GM21367 (cell line): ENCODE results near the gene MEGF6.

Experiments used
- ATAC-seq: cut with Tn5 transposase; IDR thresholded peaks from one replicate; pipeline ENCODE4 v1.9.1; 2021; ENCODE audit not compliant: unreplicated experiment

MEGF6 gene

DNA sequence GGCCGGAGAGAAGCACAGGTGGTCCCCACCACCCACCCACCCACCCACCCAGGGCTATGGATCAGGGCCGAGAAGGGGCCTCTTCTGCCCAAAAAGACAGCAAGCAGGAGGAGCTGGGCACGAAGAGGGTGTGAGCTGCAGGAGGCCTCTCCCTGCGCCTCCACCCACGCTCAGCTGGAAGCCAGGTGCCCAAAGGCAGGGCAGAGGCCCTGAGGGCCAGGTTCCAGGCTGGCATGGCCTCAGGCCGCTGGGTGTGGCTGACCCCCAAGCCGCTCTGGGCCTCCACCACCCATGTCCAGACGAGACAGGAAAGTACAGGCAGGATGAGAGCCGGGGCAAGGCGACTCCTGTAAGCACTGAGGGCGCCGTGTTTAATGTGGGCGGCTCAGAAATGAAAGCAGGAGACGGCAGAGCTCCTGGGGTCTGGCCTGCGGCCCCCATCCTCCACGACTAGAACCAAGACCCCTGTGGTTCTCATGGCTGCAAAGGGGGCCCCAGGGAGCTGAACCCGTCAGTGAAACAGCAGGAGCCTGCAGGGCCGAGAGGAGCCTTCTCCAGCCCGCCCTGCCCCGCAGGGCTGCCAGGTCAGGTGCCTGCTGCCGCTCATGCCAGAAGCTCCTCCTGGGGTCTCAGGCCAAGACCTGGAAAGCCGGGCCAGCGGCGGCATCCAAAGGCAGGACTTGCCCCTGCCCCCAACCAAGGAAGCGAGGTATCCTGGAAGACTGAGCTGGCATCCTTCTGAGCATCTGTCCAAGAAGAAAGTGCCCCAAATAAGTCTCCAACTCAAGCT is 56.0 kb downstream of the MEGF6 start:
- ATAC-seq: no peak

- ATAC-seq: no peak
Measured at GRCh38 chr1:3553940-3554223, 57.4 kb downstream of the MEGF6 start.

- ATAC-seq: no peak
Measured at GRCh38 chr1:3553166-3553939, 58.0 kb downstream of the MEGF6 start.

DNA sequence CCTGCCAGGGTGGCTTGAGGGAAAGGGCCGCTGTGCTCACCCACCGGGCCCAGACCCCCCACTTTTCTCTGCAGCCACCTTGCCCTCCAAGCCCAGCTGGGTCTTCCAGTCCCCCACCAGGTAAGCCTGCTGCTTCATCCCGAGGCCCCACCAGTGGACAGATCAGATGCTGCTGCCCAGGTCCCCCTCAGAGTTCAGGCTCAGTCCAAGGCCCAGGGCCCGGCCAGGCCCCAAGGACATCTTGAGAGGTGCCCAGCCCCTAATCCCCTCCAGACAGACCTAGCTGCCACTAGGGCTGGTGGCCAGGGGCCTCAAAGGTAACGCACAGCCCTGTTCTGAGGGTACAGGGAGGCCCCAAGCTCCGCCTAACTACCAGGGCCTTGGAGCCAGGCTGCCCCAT is 58.6 kb downstream of the MEGF6 start:
- ATAC-seq: no peak

- no peak for ATAC-seq
Measured at GRCh38 chr1:3552176-3552575, 59.1 kb downstream of the MEGF6 start.

DNA sequence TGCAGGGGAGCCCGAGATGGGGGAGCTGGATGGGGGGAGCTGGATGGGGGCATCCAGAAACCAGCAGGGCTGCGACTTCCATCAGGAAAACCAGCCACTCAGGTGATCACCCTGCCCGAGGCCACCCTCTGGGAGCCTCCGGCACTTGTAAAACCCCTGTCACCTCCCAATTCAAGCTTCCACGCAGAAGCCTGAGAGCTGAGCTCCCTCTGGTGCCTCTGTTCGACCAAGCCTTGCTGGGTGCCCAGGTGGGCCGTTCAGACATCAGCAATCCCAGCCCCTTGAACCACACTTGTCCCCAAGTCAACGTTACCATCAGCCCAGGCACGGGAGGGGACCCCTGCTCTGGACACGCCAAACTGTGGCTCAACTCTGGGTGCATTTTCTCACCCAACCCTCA is 59.6 kb downstream of the MEGF6 start:
- ATAC-seq: no peak

- no peak for ATAC-seq
Measured at GRCh38 chr1:3551290-3551678, 60.0 kb downstream of the MEGF6 start.

DNA sequence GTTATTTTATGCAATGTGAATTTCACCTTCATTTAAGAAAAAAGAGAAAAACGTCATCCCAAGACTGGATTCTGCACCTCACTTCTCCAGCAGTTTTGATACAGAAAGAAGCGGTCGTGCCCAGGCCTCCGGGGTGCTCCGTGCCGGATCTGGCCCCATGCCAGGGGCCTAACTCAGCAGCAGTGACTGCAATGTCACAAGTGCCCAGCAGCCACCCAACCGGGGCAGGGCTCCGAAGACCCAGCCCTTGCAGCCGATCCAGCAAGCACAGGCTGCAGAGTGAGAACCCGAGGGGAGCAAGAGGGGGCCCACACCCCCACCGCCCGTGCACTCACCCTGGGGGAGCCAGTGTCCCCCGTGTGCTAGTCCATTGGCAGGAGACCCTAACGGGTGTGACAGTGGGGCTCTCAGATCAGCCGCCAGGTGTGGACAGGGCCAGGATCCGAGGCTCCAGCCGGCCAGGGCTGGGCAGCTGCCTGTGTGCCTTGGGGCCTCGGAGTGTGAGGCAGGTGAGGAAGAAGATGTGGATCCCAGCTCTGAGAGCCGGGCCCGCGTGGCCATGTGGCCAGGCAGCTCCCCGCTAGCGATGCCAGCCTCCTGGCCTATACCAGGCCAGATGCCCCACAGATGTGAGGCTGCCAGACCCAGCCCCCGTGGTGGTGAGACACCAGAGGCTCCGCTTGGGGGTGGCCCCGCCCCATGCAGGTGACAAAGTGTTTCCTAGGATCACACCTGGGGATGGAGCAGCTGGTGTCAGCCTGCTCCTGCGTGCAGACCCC is 60.6 kb downstream of the MEGF6 start:
- no peak for ATAC-seq

- ATAC-seq: no peak
Measured at GRCh38 chr1:3548895-3549294, 62.4 kb downstream of the MEGF6 start.

DNA sequence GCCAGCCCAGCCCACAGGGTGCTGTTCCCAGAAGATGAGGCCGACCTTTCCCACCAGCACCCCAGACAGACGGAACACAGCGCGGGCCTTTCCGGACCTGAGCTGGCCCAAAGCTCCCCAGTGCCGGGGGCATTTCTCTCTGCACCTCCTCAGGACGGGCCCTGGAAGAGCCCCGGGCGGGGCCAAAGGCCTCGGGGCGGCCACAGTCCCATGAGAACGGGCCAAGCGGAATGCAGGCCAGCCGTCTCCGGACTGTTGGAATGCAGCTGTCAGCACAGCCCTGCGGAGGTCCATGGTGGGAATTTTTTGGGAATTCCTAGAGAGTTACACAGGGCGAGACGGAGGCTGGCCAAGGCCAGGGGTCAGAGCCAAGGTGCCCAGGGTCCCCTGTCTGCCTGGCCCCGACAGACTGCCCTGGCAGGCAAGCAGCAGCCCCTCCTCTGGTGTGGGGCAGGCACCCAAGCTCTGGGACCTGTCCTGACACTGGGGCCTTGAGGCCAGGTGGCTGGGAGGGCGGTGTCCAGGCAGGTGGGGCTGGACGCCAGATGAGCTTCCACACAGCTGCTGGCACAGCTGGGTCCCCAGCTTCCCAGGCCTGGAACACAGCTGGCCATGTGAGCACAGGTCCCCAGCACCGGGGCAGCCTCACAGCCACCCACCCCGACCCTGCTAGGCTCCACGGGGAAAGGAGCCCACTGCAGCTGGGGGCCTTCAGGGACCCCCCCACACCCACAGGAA is 63.0 kb downstream of the MEGF6 start:
- no peak for ATAC-seq

DNA sequence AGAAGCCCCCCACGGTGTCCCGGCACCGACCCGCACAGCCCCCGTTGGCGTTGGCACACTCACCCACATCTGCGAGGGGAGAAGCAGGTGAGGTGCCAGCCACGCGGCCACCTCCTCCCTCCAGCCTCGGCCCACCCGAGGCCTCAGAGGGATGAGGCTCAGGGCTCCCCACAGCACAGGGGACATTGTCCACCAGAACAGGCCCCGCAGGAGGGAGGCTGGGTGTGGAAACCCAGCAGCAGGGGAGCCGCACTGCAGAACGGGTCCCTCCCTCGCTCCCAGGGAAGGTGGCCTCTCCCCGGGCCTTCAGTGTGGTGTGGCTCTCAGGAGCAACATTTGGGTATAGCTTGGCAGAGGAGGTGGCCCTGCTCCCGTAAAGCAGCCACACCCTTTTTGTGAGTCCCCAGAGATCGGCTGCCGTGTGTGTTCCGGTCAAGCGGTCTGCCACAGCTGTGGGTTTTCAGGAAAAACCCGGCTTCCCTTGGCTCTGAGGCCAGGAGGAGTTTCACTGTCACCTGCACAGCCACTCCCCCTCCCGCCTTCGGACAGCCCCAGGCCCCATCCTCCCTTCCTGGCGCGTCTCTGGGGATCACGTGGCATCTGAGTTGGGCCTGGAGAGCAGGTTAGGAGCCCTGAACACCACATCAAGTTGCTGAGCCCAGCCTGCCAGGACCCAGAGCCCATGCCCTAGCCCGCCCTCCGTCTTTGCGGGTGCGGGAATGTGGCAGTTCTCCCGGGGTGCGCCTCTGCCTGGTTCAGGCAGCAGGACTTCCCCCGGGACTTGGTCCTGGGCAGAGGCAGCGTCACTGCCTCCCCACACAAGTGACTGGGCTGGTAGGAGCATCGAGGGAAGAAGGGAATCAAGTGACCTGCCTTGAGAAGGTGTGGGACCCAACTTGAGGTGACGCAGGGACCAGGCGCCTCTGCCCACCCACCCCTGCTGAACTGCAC is 64.0 kb downstream of the MEGF6 start:
- no peak for ATAC-seq

GRCh38 chr1:3546048-3546384 is 65.3 kb downstream of the MEGF6 start:
- no peak for ATAC-seq

DNA sequence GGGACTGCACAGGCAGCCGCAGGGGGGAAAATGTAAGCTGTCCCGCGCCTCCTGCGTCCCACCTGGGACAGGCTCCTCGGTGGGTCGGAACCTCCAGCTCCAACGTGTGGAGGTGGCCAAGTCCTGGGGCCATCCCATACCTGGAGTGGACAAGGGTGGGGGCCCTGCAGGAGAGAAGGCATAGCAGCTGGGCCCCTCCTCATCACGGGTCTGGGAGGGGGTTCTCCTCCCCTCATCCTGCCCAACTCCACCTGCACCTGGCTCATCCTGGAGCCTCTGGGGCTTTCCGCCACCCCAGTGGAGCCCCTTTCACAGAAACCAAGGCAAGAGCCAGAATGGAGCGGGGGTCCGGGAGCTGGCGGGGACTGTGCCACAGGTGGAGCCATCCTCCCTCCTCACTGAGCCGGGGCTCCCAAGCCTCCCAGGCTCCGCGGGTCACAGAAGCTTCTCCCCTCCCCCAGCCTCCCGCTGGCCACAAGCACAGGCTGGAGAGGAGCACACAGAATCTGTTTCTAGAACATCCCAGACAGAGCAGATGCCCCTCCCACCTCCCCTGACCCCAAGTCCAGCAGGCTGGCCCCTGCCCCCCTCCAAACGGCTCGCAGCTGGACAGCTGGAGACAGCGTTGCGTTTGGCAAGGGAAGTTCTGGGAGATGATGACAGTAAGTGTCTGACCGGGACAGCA is 65.8 kb downstream of the MEGF6 start:
- ATAC-seq: no peak

DNA sequence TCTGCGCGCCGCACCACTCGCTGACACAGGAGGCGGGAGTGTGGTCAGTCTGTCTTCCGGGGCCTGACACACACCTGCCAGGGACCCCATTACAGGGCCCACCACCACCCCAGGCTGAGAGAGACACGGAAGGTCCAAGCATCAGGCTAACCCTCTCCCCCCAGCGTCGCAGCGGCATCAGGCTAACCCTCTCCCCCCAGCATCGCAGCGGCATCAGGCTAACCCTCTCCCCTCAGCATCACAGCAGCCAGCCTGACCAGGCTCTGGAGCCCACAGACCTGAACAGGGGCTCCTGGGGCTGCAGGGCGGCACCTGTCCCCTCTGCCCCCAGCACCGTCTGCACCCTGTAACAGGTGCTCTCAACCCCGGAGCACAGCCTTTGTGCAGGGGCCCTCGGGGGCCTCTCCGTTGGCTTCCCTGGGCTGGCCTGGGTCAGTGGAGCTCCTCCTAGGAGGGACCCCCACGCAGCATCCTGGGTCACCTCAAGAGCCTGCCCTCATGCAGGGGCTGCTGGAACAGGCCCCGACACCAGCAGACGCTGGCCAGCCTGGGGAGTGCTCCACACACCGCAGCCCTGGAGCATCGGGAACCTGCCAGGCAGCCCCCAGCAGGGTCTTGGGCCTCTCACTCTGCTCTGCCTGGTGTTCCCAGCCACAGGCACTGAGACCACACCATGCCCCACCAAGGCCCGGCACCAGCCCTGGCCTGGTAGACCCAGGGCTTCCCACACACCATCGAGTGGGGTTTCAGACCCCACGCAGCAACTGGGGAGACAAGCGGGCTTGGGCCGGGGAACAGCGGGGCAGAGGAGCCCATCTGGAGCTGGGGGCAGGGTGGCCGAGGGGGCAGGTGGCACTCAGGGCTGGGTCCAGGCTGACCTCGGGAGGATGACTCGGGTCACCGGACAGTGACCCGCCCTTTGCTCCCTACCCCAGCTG is 67.0 kb downstream of the MEGF6 start:
- ATAC-seq: no peak

GRCh38 chr1:3543076-3544039 is 68.0 kb downstream of the MEGF6 start:
- no peak for ATAC-seq

GRCh38 chr1:3542676-3543075 is 68.6 kb downstream of the MEGF6 start:
- no peak for ATAC-seq

GRCh38 chr1:3541936-3542335 is 69.4 kb downstream of the MEGF6 start:
- ATAC-seq: no peak
